HG03520 (cell line): ENCODE data around the gene HIPK3.
A peak's percentile ranks its signal among the peaks of the same experiment; 100 is the strongest.
"Not testable (repeated sequence)": the region's sequence is repeated elsewhere in the genome, so short reads cannot be mapped to it uniquely, and the experiment has no call there.

Experiments
- ATAC-seq: cut with Tn5 transposase; IDR thresholded peaks from one replicate; pipeline ENCODE4 v1.9.1; 2021; ENCODE audit warnings: mild to moderate bottlenecking, moderate library complexity; ENCODE audit not compliant: unreplicated experiment

The HIPK3 gene

DNA sequence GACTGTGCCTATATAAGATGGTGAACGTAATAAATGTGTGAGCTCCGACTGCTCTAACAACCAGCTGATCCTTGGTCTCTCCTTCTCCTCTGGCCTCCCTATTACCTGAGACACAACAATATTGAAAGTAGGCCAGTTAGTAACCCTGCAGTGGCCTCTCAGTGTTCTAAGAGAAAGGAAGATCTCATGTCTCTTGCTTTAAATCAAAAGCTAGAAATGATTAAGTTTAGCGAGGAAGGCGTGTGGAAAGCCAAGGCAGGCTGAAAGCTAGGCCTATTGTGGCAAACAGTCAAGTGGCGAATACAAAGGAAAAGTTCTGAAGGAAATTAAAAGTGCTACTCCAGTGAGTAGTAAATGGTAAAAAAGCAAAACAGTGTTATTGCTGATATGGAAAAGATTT, 39.5 kb downstream of the HIPK3 start:
- ATAC-seq: no peak

- ATAC-seq: no peak
Measured at GRCh38 chr11:33303541-33303940, 46.4 kb downstream of the HIPK3 start.

DNA sequence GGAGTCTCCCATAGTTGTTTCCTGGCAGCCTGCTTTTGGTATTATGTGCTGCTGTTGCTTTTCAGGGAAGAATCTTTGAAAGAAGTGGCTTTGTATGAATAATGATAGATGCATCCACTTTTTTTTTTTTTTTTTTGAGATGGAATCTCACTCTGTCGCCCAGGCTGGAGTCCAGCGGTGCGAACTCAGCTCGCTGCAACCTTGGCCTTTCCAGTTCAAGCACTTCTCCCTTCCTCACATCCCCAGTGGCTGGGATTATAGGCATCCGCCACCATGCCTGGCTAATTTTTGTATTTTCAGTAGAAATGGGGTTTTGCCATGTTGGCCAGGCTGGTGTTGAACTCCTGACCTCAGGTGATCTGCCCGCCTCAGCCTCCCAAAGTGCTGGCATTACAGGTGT, 49.6 kb downstream of the HIPK3 start:
- ATAC-seq: not testable (repeated sequence)

- ATAC-seq: no peak
Measured at GRCh38 chr11:33307984-33308383, 50.8 kb downstream of the HIPK3 start.

GRCh38 chr11:33309118-33309517, 51.9 kb downstream of the HIPK3 start:
- no peak for ATAC-seq

DNA sequence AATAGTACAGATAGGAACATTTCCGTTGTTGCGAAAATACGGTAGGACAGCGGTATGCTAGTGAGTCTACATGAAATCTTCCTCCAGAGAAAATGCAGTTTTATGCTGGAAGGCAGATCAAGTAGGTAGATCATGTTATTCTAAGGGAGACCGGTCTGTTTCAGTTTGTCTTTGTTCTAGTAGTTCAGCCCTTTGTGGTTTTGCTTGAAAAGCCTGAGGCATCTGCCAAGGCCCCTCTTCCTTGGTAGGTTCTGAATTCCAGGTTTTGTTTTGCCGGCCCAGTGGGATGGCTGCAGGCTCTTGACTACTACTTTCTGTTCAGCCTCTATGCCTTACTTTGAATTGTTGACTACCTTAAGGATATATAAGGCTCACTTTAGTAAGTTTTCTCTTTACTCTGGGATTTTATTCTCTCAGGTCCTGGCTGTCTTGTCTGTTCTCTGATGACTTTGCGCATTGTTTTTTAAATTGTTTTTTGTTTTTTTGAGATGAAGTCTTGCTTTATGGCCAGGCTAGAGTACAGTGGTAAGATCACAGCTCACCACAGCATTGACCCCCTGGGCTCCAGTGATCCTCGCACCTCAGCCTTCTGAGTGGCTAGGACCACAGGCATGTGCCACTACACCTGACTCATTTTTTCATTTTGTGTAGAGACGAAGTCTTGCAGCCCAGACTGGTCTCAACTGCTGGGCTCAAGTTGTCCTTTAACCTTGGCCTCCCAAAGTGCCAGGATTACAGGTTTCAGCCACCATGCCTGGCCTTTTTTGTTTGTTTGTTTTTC, 53.7 kb downstream of the HIPK3 start:
- ATAC-seq: no peak

DNA sequence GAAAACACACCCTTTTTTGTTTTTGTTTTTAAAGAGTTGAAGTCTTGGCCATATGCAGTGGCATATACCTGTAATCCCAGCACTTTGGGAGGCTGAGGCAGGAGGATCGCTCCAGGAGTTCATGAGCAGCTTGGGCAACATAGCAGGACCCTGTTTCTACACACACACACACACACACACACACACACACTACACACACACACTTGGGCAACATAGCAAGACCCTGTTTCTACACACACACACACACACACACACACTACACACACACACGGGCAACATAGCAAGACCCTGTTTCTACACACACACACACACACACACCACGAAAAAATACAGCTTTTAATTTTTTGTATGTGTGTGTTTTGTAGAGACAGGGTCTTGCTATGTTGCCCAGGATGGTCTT, 54.5 kb downstream of the HIPK3 start:
- no peak for ATAC-seq

- ATAC-seq: no peak
Measured at GRCh38 chr11:33315822-33316221, 58.6 kb downstream of the HIPK3 start.

GRCh38 chr11:33317662-33318061, 60.5 kb downstream of the HIPK3 start:
- no peak for ATAC-seq

DNA sequence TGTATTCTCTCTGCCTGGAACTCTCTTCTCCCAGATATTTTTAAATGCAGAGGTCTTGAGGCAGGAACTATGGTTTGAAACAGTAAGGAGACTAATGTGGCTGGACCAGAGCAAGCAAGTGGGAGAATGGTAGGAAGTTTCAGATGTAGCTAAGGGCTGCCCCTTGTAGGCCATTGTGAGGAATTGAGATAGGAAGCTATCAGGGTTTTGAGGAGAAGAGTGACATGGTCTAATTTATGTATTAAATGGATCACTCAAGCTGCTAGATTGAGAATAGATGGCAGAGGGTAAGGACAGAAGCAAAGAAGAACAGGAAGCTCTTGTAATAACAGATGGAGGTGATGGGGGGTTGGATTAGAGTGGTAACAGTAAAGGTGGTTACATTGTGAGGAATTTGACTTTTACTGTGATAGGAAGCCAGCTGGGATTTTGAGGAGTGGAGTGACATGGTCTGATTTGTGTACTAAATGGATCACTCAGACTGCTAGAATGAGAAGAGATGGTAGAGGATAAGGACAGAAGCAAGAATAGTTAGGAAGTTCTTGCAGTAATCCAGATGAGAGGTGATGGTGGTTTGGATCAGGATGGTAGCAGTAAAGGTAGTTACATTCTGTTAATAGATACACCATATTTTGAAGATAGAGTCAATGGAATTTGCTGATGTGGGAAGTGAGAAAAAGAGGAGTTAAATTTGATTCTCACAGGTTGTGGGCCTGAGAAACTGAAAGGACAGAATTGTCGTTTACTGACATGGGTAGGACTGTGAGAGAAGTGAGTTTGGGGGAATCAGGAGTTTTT, 63.0 kb downstream of the HIPK3 start:
- ATAC-seq: no peak

DNA sequence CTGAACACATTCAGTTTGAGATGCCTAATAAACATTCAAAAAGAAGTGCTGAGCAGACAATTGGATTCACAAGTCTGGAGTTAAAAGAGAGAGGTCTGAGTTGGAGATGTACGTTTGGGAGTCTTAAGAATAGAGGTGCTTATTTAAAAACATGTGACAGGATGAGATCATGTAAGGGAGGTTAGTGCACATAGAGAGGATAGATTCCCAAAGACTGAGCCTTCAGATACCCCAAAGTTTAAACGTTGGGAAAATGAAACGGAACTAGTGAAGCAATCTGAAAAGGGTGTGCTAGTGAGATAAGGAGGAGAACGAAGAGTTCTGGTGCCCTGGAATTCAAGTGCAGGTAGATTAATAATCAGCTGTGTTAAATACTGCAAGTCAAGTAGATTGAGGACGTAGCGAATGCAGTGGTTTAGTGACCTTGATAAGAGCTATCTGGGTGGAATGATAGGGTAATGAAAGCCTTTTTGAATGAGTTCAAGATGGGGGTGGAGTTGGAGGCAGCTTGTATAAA, 63.7 kb downstream of the HIPK3 start:
- ATAC-seq: no peak

DNA sequence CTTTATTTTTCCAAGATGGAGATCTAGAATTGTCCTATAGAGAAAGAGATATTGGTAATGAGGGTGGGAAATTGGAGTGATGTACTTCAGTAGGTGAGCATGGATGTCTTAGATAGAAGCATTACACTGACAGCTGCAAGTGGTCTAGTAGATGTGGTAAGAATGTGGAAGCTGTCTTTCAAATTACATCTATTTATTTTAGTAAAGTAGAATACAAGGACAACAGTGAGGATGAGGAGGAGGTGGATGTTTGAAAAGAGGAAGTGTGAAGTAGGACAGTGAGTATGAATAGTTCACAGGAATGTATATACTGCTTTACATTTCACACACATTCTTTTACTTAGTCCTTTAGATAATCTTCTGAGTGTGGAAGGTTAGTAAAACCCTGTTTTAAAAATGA, 64.2 kb downstream of the HIPK3 start:
- no peak for ATAC-seq

DNA sequence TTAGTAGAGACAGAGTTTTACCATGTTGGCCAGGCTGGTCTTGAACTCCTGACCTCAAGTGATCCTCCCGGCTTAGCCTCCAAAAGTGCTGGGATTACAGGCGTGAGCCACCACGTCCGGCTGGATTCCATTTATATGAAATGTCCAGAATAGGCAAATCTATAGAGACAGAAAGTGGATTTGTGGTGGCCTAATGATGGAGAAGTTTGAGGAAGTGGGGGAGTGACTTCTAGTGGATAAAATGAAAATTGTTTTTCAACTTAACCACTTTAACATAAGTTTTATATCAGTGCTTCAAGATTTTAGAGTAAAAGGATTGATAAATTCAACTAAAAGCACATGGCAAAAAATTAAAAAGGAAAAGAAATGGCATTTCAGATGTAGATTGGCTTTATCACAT, 66.2 kb downstream of the HIPK3 start:
- no peak for ATAC-seq

DNA sequence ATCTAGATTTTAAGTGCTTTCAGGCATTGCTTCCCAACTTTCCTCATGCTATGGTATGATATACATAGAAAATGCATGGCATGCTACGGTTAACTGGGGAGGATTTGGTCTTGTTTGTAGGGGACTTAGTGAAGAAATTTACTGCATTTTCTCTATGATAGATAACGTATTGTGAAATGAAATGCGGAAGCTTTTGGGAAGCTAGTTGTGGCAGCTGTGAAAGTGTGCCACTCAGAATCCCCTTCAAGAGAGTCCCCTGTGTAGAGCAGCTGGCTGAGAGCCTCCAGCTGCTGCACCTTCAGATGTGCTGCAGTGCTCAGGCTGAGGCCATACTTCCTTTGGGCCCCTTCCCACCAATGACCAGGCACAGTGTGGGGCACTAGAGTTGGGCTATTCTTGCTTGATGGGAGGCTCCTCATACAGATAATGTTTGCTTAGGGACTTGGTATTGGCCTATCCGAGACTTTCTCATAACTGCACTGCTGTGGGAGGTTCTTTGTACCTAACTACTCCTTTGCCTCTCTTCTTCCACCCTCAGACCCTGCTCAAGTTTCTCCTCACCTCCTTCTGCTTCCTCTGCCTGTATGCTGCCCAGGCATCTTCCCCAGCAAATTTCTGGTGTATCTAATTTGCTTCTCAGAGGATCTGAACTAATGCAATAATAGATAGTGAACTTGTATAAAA, 67.3 kb downstream of the HIPK3 start:
- ATAC-seq: peak; percentile 46

GRCh38 chr11:33325451-33325850, 68.3 kb downstream of the HIPK3 start:
- no peak for ATAC-seq

- ATAC-seq: no peak
Measured at GRCh38 chr11:33329705-33330329, 72.6 kb downstream of the HIPK3 start.

GRCh38 chr11:33333816-33334215, 76.6 kb downstream of the HIPK3 start:
- ATAC-seq: no peak

GRCh38 chr11:33334627-33335026, 77.4 kb downstream of the HIPK3 start:
- ATAC-seq: no peak

GRCh38 chr11:33339247-33339646, 82.1 kb downstream of the HIPK3 start:
- no peak for ATAC-seq

- ATAC-seq: no peak
Measured at GRCh38 chr11:33344611-33345010, 87.4 kb downstream of the HIPK3 start.

DNA sequence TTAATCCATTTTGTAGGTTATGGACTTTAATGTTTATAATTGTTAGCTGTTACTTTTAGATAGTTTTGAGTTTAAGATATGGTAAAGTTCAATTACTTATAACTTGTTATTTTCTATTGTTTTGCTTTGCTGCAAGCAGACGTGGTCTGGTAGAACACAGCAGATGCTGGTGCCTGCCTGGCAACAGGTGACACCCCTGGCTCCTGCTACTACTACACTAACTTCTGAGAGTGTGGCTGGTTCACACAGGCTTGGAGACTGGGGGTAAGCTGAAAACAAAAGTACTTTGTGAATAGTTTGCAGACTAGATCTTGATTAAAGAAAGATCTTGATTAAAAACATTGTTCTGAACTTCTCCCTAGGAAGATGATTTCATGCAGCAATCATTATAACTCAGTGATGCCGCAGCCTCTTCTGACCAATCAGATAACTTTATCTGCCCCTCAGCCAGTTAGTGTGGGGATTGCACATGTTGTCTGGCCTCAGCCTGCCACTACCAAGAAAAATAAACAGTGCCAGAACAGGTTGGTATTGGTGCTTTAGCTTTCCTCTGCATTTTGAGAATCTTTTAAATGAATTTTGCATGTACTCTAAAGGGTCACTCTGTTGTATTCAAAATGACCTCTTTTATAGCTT, 90.4 kb downstream of the HIPK3 start:
- peak; percentile 91 for ATAC-seq
